Embryonic facial prominence (tissue), 1 donor: ENCODE measurements around the gene SNX4.
"Not testable (repeated sequence)": the region's sequence is repeated elsewhere in the genome, so short reads cannot be mapped to it uniquely, and the experiment has no call there.

Source experiments
- DNase-seq: peaks from one replicate; pipeline ENCODE4 v3.0.0-alpha.2; 2016; ENCODE audit errors: extremely low spot score

Gene SNX4

DNA sequence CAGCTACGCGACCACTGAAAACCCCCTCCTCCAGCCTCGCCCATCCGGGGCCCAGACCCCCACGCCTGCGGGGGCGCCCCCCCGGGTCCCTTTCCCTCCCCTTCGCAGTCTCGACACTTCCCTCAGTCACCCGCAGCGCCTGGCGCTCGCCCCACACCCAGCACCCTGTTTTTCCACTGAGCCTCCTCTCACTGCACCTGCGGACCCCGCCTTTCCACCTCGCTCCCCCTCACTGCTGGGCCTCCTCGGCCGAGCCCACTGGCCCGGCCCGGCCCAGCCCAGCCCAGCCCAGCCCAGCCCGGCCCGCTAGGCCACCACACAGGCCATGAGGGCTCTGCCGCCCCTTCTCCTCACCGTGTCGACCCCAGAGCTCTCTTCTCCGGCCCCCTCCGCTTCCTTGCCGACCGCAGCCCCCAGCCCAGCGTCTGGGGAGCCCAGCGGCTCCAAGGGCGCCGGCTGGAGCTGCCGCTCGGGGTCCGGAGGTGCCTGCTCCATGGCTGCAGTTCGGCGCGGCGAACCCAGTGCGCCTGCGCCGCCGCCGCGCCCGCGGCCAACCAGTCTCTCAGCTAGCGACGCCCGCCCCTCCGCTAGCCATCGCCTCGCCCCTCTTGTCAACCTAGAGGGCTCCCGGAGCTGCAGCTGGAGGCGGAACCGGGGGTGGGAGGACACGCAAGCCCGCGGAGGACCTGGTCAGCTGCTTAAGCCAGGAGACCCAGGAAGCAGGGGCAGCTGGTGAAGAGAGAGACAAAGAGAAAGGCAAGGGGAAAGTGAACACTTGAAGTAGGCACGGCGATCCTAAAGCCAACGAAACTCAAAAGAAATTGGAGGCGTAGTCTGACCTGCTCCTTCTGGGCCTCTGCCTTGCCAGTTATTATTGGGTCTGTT, at the start of gene SNX4:
Gene SNX4, minus strand, starts transcription at position 525 of the 885 bp plus-strand sequence. Its CDS starts 30 bp downstream, at position 495.
- DNase-seq = peak; percentile 68

DNA sequence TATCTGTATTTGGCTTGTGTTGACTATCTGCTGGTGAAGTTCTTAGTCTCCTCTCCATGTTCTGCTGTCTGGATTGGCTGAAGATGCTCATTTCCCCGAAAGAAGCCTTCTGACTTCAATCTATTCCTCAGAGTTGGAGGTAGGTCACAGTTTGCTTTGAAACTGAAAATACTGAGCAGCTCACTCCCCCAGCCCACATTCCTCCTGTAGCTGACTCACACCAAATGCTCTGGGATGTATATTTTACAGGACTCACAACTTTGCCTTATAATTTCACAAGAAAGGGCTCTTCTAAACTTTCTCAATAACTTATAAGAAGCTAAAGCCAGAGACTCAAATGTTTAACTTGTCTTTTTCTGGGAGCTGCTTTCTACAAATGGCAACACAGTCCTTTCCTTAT, 36.3 kb upstream of the SNX4 start:
- DNase-seq = no peak

DNA sequence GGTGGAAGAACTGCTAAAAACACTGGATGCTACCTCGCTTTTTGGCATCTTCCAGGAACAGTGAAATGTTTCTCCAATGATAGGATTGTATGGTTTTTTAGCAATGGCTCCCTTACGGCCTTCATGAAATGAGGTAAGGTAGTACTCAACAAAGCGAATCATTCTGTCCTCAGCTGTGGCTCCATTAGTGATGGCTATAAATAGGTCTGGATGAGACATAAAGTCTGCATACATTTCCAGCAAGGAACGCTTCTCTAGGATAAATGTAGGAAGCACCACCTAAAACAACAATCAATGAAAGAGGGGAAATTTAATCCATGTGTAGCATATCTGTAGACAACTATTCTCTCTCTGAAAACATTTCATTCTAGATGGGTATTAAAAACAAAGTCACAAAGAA, 32.4 kb upstream of the SNX4 start:
- no peak for DNase-seq

DNA sequence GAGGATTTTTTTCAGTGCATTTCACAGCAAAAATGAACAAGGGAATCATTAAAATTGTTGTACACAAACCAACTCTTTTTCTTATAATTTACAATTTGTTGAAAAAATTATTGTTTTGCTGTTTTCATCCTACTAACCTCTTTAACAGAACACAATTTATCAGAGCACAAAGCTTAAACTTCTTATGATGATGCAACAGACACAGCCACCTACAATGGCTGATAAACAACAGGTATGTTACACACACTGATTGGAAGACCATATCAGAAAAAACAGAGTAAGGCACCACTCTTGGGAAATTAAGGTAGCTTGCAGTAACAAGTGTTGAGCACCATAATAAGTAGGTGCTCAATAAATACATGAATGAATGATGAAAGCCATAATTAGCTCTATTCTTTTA, 8.9 kb upstream of the SNX4 start:
- DNase-seq = no peak

DNA sequence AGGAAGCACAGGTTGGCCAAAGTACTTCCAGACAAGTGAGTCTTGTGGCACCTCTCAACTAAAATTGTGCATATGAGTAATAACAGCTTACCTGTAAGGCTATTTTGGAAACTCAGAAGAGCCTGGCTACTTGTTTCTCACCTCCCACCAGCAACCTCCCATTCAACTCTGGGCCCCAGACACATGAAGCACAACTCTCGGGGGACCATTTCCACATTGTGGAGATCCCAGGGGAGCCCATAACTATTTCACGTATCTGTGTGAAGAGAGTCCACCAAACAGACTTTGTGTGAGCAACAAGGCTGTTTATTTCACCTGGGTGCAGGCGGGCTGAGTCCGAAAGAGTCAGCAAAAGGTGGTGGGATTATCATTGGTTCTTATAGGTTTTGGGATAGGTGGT, 5.2 kb upstream of the SNX4 start:
- no peak for DNase-seq

DNA sequence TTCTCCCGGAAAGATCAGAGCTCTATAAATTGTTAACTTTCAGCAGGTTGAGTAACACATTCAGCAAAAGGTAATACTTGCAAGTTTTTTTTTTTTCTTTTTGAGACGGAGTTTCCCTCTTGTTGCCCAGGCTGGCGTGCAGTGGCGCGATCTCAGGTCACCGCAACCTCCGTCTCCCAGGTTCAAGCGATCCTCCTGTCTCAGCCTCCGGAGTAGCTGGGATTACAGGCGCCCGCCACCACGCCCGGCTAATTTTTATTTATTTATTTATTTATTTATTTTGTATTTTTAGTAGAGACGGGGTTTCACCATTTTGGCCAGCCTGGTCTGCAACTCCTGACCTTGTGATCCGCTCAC, 539 bp upstream of the SNX4 start:
- not testable (repeated sequence) for DNase-seq

DNA sequence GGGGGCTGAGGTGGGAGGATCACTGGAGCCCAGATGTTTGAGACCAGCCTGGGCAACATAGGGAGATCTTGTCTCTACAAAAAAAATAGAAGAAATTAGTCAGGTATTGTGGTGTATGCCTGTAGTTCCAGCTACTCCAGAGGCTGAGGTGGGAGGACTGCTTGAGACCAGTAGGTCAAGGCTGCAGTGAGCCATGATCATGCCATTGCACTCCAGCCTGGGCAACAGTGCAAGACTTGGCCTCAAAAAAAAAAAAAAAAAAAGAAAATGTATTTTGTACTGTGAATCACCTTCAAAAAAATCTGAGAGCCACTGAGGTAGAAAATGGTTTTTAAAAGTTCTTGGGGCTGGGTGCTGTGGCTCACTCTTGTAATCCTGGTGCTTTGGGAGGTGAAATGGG, 4.6 kb downstream of the SNX4 start:
- DNase-seq = no peak

DNA sequence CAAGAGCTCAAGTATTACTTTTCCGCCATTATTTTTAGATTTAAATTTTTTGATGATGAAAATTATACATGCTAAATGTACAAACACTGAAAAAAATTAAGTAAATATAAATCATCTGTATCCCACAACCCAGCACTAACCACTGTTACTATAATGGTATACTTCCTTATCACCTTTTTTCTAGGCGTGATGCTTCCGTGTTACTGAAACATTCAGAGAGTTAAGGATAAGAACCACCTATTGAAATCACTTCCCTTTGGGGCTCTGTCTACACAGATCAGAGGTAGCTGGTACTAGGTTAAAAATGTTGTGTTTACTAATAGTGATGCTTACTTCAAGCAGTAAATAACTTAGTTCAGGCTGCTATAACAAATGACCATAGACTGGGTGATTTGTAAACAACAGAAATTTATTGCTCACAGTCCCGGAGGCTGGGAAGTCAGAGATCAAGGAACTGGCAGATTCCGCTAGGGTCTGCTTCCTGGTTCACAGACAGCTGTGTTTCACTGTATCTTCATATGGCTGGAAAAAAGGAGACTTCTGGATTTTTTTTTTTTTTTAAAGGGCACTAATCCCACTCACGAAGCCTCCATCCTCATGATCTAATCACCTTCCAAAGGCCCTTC, 6.4 kb downstream of the SNX4 start:
- no peak for DNase-seq

DNA sequence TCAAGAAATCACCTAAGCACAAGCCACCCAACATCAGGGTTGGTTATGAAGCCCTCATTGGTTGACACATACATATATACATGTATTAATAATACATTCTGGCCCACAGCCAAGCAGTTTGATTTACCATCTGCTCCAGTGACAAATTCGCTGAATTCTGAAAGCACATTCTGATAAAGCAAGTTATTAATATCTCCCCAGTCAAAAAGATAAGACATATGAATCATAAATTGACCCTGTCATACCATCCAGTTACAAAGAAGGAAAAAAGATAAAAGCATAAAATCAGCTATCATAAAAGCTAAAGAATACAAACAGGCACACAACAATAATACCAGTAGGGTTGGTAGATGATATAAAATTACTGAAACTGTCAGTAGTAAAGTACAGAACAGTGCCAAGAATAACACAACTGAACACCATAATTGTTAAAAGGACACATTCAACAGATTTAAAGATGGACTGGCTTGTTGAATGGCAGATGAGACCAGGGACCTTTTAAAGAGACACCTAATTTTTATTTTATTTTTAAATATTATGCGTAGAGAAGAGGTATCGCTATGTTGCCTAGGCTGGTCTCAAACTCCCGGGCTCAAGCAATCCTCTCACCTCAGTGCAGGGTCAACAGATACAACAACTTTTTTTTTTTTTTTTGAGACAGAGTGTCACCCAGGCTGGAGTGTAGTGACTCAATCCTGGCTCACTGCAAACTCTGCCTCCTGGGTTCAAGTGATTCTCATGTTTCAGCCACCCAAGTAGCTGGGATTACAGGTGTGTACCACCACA, 7.7 kb downstream of the SNX4 start:
- no peak for DNase-seq

DNA sequence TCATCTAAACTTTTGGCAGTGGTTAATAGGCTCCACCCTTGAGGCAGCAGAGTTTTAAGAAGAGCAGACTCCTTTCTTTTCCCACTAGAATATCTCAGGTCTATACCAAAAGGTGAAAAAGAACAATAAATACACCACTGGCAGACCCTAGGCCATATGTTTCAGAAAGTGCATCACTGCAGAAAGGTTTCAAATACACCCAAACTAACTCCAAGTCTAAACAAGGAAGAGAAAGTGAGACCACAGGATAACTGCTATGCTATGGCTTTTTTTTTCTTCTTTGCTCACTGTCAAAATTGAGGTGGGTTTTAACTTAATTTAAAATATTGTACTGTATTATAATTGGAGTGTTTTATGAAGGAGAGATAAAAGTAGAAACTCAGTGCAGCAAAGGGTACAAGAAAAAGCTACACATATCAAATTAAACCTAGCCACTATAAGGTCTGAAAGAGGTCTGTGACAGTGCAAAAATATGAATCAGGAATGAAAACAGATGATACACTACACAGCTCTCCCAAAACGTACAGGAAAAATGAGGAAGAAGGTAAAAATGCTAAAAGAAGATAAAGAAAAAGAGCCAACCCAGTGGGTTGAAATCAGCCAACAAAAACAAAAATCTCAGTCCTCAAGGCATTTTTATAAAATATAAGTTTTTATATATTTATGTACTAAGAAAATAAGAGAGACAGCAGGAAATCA, 8.4 kb downstream of the SNX4 start:
- no peak for DNase-seq

DNA sequence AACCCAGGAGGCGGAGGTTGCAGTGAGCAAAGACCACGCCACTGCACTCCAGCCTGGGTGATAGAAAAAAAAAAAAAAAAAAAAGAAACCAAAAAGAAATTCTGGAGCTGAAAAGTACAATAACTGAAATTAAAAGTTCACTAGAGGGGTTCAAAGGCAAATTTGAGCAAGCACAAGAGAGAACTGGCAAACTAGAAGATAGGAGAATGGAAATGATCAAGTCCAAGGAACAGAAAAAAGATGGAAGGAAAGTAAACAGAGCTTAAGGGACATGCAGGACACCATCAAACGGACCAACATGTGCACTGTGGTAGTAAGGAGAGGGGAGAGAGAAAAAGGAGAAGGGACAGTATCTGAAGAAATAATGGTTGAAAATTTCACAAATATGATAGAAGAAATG, 12.9 kb downstream of the SNX4 start:
- no peak for DNase-seq

DNA sequence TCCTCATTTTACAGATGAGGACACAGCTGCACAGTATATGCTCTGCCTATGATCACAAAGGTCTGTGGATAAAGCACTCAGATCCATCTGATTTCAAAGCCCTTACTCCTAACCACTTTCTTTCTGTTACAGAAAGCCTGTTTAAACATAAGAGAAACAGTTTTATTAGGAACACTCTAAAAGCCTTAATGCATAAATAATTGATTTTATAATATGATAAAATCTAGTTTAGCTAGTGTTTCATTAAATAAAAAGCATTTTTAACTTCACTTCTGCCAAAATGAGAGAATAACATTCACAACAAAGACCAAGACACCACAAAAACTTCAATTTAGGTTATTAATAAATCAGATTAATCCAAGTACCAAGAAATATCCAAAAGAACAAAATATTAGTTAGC, 21.4 kb downstream of the SNX4 start:
- DNase-seq = no peak

DNA sequence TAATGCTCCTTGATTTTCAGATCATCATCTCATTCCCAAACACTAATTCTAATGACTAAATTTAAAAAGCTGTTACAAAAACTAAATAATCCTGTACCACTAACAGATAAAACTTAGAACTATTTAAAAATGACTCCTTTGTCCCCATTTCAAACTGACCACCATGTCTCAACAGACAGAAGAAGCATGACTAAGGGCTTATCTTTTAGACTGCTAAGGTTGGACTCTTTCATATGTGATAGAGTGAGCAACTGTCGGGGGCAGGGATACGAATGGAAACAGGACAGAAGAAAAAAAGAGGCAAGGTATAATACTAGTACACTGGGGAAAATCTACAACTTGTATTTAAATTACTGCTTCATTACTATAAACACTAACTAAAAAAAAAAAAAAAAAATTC, 23.3 kb downstream of the SNX4 start:
- no peak for DNase-seq

DNA sequence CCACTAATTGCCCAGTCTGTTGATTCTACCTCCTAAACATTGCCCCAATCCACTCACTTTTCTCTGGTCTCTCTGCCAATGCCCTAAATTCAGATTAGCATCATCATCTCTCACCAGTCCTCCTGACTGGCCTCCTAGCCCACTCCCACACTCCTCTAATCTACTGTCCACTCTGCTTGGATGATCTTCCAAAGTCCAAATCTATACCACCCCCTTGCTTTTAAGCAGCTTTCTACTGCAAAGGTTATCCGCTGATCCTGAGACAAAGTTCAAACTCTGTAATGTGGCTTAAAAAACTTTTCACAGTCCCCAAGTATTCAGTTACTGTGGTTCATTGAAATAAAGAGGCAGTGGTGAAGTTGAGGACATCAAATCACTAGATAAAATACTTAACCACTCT, 37.6 kb downstream of the SNX4 start:
- no peak for DNase-seq

DNA sequence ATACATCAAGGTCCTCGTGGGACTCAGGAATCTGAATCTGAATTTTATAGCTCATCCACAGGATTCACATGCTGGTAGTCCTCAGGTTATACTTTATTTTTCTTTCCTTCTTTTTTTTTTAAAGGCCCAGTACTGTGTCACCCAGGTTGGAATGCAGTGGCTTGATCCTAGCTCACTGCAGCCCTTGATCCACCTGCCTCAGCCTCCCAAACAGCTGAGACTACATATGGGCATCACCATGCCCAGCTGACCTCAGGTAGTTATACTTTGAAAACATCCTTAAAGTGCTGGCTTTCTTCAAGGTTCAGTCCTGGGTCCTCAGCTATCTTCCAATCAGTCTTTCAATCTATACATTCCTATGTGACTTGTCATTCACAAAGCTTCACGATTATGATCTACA, 38.2 kb downstream of the SNX4 start:
- no peak for DNase-seq

DNA sequence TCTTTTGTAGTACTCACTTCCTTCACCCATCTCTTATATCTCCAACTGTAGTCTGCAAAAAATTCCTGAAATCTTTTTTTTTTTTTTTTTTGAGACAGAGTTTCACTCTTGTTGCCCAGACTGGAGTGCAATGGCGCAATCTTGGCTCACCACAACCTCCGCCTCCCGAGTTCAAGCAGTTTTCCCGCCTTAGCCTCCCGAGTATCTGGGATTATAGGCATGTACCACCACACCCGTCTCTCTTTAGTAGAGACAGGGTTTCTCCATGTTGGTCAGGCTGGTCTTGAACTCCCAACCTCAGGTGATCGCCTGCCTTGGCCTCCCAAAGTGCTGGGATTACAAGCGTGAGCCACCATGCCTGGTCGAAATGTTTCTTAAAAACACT, 38.6 kb downstream of the SNX4 start:
- DNase-seq = not testable (repeated sequence)

DNA sequence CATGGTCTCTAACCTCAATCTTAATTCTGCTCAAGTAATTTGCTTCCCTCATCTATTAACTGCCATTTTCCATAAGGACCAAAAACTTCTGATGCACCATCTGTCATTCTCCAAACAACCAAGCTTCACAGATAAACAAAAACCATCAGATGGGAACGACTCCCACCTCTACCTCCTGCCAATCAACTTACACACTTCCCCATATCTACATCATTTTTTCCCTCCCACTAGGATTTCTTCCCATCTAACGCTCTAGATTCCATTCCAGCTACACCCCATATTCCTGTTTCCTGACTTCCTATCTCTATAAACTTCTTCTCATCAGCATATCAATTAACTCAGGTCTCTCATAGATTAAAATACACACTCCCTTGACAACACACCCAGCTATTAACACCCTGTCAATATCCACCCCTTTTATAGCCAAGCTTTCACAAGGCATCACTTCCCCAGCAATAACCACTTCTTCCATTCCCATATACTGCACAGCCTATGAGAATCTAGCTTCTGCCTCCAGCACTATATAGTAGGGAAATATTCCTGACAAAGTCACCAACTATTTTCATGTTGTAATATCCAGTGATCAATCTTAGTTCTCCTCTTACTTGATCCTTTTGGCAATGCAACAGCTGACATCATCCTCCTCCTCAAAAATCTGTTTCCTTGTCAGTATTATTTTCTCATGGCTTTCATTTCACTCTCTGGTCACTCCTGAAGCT, 39.2 kb downstream of the SNX4 start:
- no peak for DNase-seq

DNA sequence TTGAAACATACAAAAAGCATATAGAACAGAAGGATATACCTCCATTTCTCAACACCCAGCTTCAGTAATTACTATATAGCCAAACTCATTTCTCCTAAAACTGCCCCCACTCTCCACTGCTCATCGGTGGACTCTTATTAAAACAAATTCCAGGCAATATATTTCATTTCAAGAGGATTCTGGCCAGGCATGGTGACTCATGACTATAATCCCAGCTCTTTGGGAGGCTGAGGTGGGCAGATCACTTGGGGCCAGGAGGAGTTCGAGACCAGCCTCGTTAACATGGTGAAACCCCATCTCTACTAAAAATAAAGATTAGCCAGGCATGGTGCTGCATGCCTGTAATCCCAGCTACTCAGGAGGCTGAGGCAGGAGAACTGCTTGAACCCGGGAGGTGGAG, 40.9 kb downstream of the SNX4 start:
- no peak for DNase-seq

DNA sequence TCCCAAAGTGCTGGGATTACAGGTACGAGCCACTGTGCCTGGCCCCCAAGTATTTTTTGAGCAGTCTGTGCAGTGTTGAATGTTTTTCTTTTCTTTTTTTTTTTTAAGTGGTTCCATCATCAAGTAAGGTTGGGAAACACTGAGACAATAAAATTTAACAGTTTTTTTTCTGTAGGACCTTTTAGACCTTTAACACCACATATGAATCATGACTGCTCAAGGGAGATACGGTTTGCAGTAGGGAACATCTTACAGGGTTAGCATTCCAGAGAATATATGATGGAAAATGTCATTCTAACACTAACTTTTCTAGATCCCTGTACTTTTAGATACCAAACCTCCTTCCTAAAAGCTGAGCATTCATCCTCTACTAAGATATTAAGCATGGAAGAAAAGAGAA, 41.7 kb downstream of the SNX4 start:
- DNase-seq = no peak

DNA sequence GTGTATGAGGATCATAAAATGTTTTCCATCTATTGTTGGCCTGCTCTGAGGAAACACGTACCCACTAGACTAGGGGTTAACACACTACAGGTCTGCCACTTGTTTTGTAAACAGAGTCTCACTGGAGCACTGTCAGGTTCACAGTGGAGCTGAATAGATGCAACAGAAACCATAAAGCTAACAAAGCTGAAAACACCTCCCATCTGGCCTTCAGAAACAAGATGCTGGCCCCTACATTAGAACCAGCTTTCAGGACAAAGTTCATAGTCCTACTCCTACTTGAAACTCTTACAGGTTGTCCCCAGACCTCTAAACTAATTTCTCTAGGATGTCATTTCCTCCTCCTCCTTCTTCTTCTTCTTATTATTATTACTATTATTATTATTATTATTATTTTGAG, 42.3 kb downstream of the SNX4 start:
- DNase-seq = no peak

DNA sequence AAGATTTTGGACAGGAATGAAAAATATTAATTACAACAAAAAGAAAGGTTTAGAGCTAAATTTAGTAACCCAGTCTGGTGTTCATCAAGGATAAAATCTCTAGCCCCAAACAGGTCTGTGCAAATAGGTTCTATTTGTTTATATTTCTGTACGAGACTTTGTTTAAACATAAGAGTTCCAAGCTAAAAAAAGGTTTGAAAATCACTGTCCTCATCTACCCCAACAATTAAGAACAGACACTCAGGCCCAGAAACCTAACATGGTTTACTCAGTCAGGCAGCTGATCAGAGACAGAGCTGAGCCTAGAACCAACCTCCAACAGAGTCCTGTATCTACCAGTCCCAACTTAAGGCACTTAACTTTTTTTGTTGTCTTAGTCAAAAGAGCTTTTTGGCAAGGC, 49.3 kb downstream of the SNX4 start:
- no peak for DNase-seq
